Measurements from ENCODE around the gene ST6GAL2. TPM values are rescaled to one million over a fixed set of nuclear protein-coding genes. Genes with fewer than 3 reads are reported as not detected.

The ST6GAL2 gene
- total and polyA plus RNA-seq, 8 donors: 0.93 to 5.4 (median 4.2) TPM

DNA sequence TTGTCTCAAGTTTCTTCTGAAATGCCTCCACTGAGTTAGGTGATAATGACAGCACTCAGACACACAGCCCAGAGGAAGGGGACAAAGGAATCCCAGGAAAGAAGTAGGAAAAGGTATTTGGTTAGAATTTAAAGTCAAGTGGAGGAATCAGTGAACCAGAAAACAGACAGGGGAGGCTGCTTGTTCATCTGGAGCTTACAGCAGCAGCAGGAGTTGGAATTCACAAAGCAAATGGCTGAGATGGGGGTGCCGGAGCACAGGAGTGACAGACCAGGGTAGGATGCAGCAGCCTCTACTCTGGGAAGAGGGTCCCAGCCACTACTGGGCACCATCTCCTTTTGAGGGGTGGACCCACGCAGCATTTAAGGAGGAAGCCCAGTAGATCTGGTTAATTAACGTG lies 104.8 kb downstream of the ST6GAL2 start:
- H3K36me3 ChIP-seq: no peaks in the 10 kb centered on the region
- intact Hi-C loops (cut with DNase I): no loop called here
- no peak for ATAC-seq
- H3K4me3 ChIP-seq: no peak overlapping the region
- TF ChIP-seq, protein P1, sequence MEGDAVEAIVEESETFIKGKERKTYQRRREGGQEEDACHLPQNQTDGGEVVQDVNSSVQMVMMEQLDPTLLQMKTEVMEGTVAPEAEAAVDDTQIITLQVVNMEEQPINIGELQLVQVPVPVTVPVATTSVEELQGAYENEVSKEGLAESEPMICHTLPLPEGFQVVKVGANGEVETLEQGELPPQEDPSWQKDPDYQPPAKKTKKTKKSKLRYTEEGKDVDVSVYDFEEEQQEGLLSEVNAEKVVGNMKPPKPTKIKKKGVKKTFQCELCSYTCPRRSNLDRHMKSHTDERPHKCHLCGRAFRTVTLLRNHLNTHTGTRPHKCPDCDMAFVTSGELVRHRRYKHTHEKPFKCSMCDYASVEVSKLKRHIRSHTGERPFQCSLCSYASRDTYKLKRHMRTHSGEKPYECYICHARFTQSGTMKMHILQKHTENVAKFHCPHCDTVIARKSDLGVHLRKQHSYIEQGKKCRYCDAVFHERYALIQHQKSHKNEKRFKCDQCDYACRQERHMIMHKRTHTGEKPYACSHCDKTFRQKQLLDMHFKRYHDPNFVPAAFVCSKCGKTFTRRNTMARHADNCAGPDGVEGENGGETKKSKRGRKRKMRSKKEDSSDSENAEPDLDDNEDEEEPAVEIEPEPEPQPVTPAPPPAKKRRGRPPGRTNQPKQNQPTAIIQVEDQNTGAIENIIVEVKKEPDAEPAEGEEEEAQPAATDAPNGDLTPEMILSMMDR (IDR thresholded peaks at IDR 0.05): no peak
- H3K27ac ChIP-seq: no peak overlapping the region
- no peak for DNase-seq
- H3K9me3 ChIP-seq: peaks cover 0 to 3% of the 10 kb centered on the region in 2 donors
- no peaks in the 10 kb centered on the region for H3K4me1 ChIP-seq
- H3K27me3 ChIP-seq: no peaks in the 10 kb centered on the region

DNA sequence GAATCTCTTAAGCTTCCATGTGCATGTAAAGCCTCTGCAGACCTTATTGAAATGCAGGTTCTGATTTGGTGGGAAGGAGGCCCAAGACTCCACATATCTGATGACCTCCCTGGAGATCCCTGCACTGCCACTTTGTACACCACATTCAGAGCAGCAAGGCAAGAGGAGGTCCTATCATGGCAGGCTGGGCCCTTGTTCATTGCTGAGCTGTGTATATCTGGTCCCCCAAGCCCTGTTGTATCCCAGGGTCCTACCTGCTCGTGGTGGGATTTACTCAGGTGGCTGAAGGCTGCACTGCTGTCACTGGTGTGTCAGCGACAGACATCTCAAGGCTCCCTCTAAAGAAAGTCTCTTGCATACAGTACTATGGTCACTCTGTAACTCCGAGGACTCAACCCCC lies 114.2 kb downstream of the ST6GAL2 start:
- no peaks in the 10 kb centered on the region for H3K27me3 ChIP-seq
- no peak overlapping the region for H3K27ac ChIP-seq
- no peaks in the 10 kb centered on the region for H3K36me3 ChIP-seq
- DNase-seq (no peak), ATAC-seq (no peak)
- intact Hi-C loops (cut with DNase I): no loop called here
- H3K9me3 ChIP-seq: no peaks in the 10 kb centered on the region
- H3K4me3 ChIP-seq: no peak overlapping the region
- no peaks in the 10 kb centered on the region for H3K4me1 ChIP-seq
- TF ChIP-seq, protein P1 (IDR thresholded peaks at IDR 0.05): no peak

DNA sequence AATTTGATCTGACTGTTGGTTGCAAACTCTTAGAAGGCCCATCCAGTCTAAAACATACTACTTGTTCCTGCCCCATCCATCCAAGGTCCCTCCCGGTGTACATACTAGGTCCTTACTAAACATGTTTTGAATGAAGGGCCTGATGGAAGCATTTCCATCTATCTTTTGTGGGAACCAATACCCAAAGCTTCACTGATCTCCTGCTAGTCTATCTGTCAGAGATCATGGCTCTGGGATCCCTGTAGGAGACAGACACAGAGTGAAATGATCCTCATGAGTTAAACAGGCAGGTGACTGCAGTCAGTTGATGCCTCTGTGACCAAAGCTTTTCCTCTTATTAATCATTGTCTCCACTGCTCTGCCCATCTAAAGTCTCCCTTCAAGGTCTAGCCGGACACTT lies 115.0 kb downstream of the ST6GAL2 start:
- no peaks in the 10 kb centered on the region for H3K9me3 ChIP-seq
- H3K27ac ChIP-seq: no peak overlapping the region
- H3K27me3 ChIP-seq: no peaks in the 10 kb centered on the region
- TF ChIP-seq, protein P1 (IDR thresholded peaks at IDR 0.05): no peak
- DNase-seq (no peak), ATAC-seq (no peak)
- H3K36me3 ChIP-seq: no peaks in the 10 kb centered on the region
- intact Hi-C loops (cut with DNase I): no loop called here
- no peak overlapping the region for H3K4me3 ChIP-seq
- no peaks in the 10 kb centered on the region for H3K4me1 ChIP-seq

DNA sequence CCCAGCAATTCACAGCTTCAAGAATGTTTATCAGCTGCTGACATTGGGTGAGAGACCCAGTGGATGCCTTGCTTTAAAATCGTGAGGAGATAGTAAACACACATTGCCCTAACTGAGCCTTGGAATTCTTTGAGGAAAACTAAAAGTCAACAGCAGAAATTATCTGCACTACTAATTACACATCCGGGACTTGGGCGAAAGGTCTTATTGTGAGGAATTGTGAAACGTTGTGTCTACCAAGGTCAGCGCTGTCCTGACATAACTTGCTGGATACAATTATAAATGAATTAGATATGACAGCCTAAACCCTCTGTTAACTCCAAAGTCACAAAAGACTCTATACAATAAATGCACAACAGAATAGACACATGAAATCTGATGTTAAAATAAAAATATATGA lies 121.4 kb downstream of the ST6GAL2 start:
- no peaks in the 10 kb centered on the region for H3K4me1 ChIP-seq
- H3K27ac ChIP-seq: no peak overlapping the region
- ATAC-seq (no peak), DNase-seq (peak in 1 of 4 donors; percentile 10)
- H3K36me3 ChIP-seq: no peaks in the 10 kb centered on the region
- intact Hi-C loops (cut with DNase I): no loop called here
- peaks cover 0 to 3% of the 10 kb centered on the region in 2 donors for H3K9me3 ChIP-seq
- TF ChIP-seq, protein P1 (IDR thresholded peaks at IDR 0.05): no peak
- no peak overlapping the region for H3K4me3 ChIP-seq
- no peaks in the 10 kb centered on the region for H3K27me3 ChIP-seq

DNA sequence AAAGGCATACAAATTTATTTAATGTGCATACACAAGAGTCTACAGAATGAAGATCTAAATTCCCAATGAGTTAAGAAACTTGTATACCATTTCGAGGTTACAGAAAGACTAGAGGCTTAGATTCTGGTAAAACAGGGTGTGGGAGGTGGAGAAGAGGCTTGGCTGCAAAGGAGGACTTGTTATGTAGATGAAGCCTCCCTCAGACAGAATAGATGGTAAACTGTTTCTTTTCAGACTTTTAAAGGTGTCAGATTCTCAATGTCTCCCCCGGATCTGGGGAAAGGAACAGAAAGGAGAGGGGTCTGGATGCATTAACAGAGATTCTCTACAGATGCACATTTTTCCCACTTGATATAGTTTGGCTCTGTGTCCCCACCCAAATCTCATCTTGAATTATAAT lies 126.0 kb downstream of the ST6GAL2 start:
- no peaks in the 10 kb centered on the region for H3K4me1 ChIP-seq
- no peak overlapping the region for H3K27ac ChIP-seq
- H3K4me3 ChIP-seq: no peak overlapping the region
- TF ChIP-seq, protein P1 (IDR thresholded peaks at IDR 0.05): no peak
- no peak for DNase-seq
- no peaks in the 10 kb centered on the region for H3K36me3 ChIP-seq
- intact Hi-C loops (cut with DNase I): no loop called here
- no peaks in the 10 kb centered on the region for H3K27me3 ChIP-seq
- no peaks in the 10 kb centered on the region for H3K9me3 ChIP-seq
- no peak for ATAC-seq

Measured in left lung (tissue), 10 donors.